ENCODE results near the gene PRRC2B. TPM values are rescaled to one million over a fixed set of nuclear protein-coding genes. Genes with fewer than 3 reads are reported as not detected.

The PRRC2B gene
- total RNA-seq, 1 donor = 70.9 TPM

- Histone ChIP-seq H3K36me3 (ENCODE audit: insufficient read depth, low read length) (peaks cover 80% of the 10 kb centered on the region), H3K9me3 (ENCODE audit: low read depth, low read length) (no peaks in the 10 kb centered on the region), H3K4me1 (ENCODE audit: insufficient read depth, low read length) (peaks cover 23% of the 10 kb centered on the region), H3K27me3 (ENCODE audit: insufficient read depth, low read length) (no peaks in the 10 kb centered on the region), H3K27ac (ENCODE audit: low read depth, low read length) (peak overlapping the region; percentile 4), H3K4me3 (ENCODE audit: insufficient read depth, low read length) (no peak overlapping the region), H3K4me2 (ENCODE audit: insufficient read depth, low read length) (no peak overlapping the region), H4K20me1 (ENCODE audit: insufficient read depth, low read length) (peaks cover 40% of the 10 kb centered on the region), H3K79me2 (ENCODE audit: insufficient read depth, low read length) (peaks cover 90% of the 10 kb centered on the region), H2AFZ (ENCODE audit: low read length) (no peak overlapping the region)
- TF ChIP-seq CTCF (IDR thresholded peaks at IDR 0.05; ENCODE audit: extremely low read depth, low read depth, low read length) = no peak
- peak; percentile 65 for DNase-seq (ENCODE audit: insufficient read length, low spot score, missing footprints)
Measured at GRCh38 chr9:131436376-131436775, 42.5 kb downstream of the PRRC2B start.

- H4K20me1 ChIP-seq (ENCODE audit: insufficient read depth, low read length) = peaks cover 39% of the 10 kb centered on the region
- no peak for TF ChIP-seq CTCF (IDR thresholded peaks at IDR 0.05; ENCODE audit: extremely low read depth, low read depth, low read length)
Measured at GRCh38 chr9:131436865-131437271, 43.0 kb downstream of the PRRC2B start.

GRCh38 chr9:131438190-131438589 is 44.3 kb downstream of the PRRC2B start:
- Histone ChIP-seq H2AFZ (ENCODE audit: low read length) (no peak overlapping the region), H3K36me3 (ENCODE audit: insufficient read depth, low read length) (peaks cover 87% of the 10 kb centered on the region), H3K79me2 (ENCODE audit: insufficient read depth, low read length) (peaks cover 89% of the 10 kb centered on the region), H3K27ac (ENCODE audit: low read depth, low read length) (no peak overlapping the region), H3K9me3 (ENCODE audit: low read depth, low read length) (no peaks in the 10 kb centered on the region), H4K20me1 (ENCODE audit: insufficient read depth, low read length) (peaks cover 28% of the 10 kb centered on the region), H3K4me3 (ENCODE audit: insufficient read depth, low read length) (no peak overlapping the region), H3K4me2 (ENCODE audit: insufficient read depth, low read length) (no peak overlapping the region), H3K4me1 (ENCODE audit: insufficient read depth, low read length) (peaks cover 11% of the 10 kb centered on the region), H3K27me3 (ENCODE audit: insufficient read depth, low read length) (no peaks in the 10 kb centered on the region)
- no peak for TF ChIP-seq CTCF (IDR thresholded peaks at IDR 0.05; ENCODE audit: extremely low read depth, low read depth, low read length)
- no peak for DNase-seq (ENCODE audit: insufficient read length, low spot score, missing footprints)

More at GRCh38 chr9:131436865-131437271, 43.0 kb downstream of the PRRC2B start:
- Histone ChIP-seq H3K9me3 (ENCODE audit: low read depth, low read length) (no peaks in the 10 kb centered on the region), H3K27me3 (ENCODE audit: insufficient read depth, low read length) (no peaks in the 10 kb centered on the region), H3K4me2 (ENCODE audit: insufficient read depth, low read length) (no peak overlapping the region), H3K27ac (ENCODE audit: low read depth, low read length) (no peak overlapping the region), H3K4me1 (ENCODE audit: insufficient read depth, low read length) (peaks cover 23% of the 10 kb centered on the region), H3K4me3 (ENCODE audit: insufficient read depth, low read length) (no peak overlapping the region), H3K36me3 (ENCODE audit: insufficient read depth, low read length) (peaks cover 85% of the 10 kb centered on the region), H2AFZ (ENCODE audit: low read length) (no peak overlapping the region), H3K79me2 (ENCODE audit: insufficient read depth, low read length) (peaks cover 91% of the 10 kb centered on the region)
- no peak for DNase-seq (ENCODE audit: insufficient read length, low spot score, missing footprints)

GRCh38 chr9:131439224-131439623 is 45.3 kb downstream of the PRRC2B start:
- Histone ChIP-seq H3K4me1 (ENCODE audit: insufficient read depth, low read length) (peaks cover 7% of the 10 kb centered on the region), H4K20me1 (ENCODE audit: insufficient read depth, low read length) (peaks cover 25% of the 10 kb centered on the region), H3K4me2 (ENCODE audit: insufficient read depth, low read length) (no peak overlapping the region), H3K4me3 (ENCODE audit: insufficient read depth, low read length) (no peak overlapping the region), H3K27ac (ENCODE audit: low read depth, low read length) (no peak overlapping the region), H3K9me3 (ENCODE audit: low read depth, low read length) (no peaks in the 10 kb centered on the region), H3K36me3 (ENCODE audit: insufficient read depth, low read length) (peaks cover 89% of the 10 kb centered on the region), H3K27me3 (ENCODE audit: insufficient read depth, low read length) (no peaks in the 10 kb centered on the region), H2AFZ (ENCODE audit: low read length) (no peak overlapping the region), H3K79me2 (ENCODE audit: insufficient read depth, low read length) (peaks cover 87% of the 10 kb centered on the region)
- no peak for TF ChIP-seq CTCF (IDR thresholded peaks at IDR 0.05; ENCODE audit: extremely low read depth, low read depth, low read length)
- no peak for DNase-seq (ENCODE audit: insufficient read length, low spot score, missing footprints)

Data from osteoblast (primary cell).